ENCODE measurements around the gene NUP50. TPM values are rescaled to one million over a fixed set of nuclear protein-coding genes. Genes with fewer than 3 reads are reported as not detected.

The NUP50 gene
- total and polyA plus RNA-seq, 2 of the 13 experiments (the other 11 are each of a cell fraction or from before 2014, with no cell fraction given) = 14.2 to 52.4 TPM

DNA sequence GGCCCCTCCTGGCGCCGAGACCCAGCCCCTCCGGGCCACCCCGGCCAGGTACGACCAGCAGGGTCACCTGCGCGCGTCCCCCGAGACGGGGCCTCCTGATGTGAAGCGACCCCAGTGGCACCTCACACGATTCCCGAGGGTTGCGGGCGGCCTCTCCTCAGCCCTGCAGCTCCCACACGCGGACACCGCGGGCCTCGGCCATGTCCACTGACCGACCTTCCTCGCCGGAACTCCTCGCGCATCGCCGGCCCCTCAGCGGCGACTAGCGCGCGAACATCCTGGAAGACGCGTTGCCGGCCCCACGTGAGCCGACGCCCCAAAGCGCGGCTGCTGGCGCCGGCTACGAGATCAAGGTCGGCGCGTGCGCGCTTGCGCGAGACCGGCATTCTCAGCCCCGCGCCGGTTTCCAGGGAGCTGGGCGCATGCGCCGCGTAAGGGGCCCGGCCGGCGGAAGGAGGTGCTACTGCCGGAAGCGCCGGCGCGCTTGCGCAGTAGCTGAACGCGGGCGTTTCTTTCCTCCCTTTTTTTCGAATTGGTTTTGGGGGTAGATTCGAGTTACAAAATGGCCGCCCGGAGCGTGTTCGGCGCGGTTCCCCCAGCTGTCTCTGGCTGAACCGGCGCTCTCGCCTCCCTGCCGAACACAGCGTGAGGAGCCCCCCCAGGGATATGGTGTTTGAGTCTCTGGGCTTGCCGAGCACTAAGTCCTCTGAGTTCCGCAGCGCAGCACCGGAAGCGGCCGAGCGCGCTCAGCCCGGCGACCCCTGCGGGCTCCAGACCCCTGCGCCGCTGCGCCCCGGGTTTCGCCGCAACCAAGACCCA, at the start of gene NUP50 (continued):
- TF ChIP-seq, protein P1, sequence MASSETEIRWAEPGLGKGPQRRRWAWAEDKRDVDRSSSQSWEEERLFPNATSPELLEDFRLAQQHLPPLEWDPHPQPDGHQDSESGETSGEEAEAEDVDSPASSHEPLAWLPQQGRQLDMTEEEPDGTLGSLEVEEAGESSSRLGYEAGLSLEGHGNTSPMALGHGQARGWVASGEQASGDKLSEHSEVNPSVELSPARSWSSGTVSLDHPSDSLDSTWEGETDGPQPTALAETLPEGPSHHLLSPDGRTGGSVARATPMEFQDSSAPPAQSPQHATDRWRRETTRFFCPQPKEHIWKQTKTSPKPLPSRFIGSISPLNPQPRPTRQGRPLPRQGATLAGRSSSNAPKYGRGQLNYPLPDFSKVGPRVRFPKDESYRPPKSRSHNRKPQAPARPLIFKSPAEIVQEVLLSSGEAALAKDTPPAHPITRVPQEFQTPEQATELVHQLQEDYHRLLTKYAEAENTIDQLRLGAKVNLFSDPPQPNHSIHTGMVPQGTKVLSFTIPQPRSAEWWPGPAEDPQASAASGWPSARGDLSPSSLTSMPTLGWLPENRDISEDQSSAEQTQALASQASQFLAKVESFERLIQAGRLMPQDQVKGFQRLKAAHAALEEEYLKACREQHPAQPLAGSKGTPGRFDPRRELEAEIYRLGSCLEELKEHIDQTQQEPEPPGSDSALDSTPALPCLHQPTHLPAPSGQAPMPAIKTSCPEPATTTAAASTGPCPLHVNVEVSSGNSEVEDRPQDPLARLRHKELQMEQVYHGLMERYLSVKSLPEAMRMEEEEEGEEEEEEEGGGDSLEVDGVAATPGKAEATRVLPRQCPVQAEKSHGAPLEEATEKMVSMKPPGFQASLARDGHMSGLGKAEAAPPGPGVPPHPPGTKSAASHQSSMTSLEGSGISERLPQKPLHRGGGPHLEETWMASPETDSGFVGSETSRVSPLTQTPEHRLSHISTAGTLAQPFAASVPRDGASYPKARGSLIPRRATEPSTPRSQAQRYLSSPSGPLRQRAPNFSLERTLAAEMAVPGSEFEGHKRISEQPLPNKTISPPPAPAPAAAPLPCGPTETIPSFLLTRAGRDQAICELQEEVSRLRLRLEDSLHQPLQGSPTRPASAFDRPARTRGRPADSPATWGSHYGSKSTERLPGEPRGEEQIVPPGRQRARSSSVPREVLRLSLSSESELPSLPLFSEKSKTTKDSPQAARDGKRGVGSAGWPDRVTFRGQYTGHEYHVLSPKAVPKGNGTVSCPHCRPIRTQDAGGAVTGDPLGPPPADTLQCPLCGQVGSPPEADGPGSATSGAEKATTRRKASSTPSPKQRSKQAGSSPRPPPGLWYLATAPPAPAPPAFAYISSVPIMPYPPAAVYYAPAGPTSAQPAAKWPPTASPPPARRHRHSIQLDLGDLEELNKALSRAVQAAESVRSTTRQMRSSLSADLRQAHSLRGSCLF (CRISPR knock-in tag; IDR thresholded peaks at IDR 0.05; ENCODE audit: borderline replicate concordance) = no peak
- TF ChIP-seq ZNF552 (CRISPR knock-in tag; IDR thresholded peaks at IDR 0.05; ENCODE audit: borderline replicate concordance) = peak; percentile 94; the same call in 1 of the 2 replicates
- peak; percentile 95 for TF ChIP-seq REPIN1 (CRISPR knock-in tag; IDR thresholded peaks at IDR 0.05; ENCODE audit: borderline replicate concordance, low read depth)
- 0 out of 2 replicates have a peak, but pooled peaks have one; percentile 45 for TF ChIP-seq MZF1 (CRISPR knock-in tag; IDR thresholded peaks at IDR 0.05; ENCODE audit: borderline replicate concordance)
- TF ChIP-seq, protein P2, sequence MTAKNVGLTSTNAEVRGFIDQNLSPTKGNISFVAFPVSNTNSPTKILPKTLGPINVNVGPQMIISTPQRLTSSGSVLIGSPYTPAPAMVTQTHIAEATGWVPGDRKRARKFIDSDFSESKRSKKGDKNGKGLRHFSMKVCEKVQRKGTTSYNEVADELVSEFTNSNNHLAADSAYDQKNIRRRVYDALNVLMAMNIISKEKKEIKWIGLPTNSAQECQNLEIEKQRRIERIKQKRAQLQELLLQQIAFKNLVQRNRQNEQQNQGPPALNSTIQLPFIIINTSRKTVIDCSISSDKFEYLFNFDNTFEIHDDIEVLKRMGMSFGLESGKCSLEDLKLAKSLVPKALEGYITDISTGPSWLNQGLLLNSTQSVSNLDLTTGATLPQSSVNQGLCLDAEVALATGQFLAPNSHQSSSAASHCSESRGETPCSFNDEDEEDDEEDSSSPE (CRISPR knock-in tag; IDR thresholded peaks at IDR 0.05) = peak; percentile 94
- TF ChIP-seq ZNF550 (CRISPR knock-in tag; IDR thresholded peaks at IDR 0.05; ENCODE audit: borderline replicate concordance) = 0 out of 2 replicates have a peak, but pooled peaks have one; percentile 47
- no peak; the same call in 1 of the 2 replicates for TF ChIP-seq HMG20A (CRISPR knock-in tag; IDR thresholded peaks at IDR 0.05; ENCODE audit: borderline replicate concordance)
- TF ChIP-seq, protein P3, sequence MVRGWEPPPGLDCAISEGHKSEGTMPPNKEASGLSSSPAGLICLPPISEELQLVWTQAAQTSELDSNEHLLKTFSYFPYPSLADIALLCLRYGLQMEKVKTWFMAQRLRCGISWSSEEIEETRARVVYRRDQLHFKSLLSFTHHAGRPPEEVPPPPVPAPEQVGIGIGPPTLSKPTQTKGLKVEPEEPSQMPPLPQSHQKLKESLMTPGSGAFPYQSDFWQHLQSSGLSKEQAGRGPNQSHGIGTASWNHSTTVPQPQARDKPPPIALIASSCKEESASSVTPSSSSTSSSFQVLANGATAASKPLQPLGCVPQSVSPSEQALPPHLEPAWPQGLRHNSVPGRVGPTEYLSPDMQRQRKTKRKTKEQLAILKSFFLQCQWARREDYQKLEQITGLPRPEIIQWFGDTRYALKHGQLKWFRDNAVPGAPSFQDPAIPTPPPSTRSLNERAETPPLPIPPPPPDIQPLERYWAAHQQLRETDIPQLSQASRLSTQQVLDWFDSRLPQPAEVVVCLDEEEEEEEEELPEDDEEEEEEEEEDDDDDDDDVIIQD (CRISPR knock-in tag; IDR thresholded peaks at IDR 0.05; ENCODE audit: low read depth) = no peak
- TF ChIP-seq PHF8 (CRISPR knock-in tag; IDR thresholded peaks at IDR 0.05) = peak; percentile 85
- peak; percentile 70; the same call in 1 of the 2 replicates for TF ChIP-seq KDM2A (CRISPR knock-in tag; IDR thresholded peaks at IDR 0.05; ENCODE audit: borderline replicate concordance, low read depth)
- TF ChIP-seq SNAPC2 (CRISPR knock-in tag; IDR thresholded peaks at IDR 0.05) = peak; percentile 85
- TF ChIP-seq HNRNPL (IDR thresholded peaks at IDR 0.05; ENCODE audit: low read depth, low read length) = no peak
- peak; percentile 80 for TF ChIP-seq TAF1 (CRISPR knock-in tag; IDR thresholded peaks at IDR 0.05)
- TF ChIP-seq ARID2 (CRISPR knock-in tag; IDR thresholded peaks at IDR 0.05; ENCODE audit: borderline replicate concordance) = peak; percentile 81; the same call in 1 of the 2 replicates
- TF ChIP-seq RFX5 (IDR thresholded peaks at IDR 0.05; ENCODE audit: low read depth, low read length) = no peak
- TF ChIP-seq, protein P4, sequence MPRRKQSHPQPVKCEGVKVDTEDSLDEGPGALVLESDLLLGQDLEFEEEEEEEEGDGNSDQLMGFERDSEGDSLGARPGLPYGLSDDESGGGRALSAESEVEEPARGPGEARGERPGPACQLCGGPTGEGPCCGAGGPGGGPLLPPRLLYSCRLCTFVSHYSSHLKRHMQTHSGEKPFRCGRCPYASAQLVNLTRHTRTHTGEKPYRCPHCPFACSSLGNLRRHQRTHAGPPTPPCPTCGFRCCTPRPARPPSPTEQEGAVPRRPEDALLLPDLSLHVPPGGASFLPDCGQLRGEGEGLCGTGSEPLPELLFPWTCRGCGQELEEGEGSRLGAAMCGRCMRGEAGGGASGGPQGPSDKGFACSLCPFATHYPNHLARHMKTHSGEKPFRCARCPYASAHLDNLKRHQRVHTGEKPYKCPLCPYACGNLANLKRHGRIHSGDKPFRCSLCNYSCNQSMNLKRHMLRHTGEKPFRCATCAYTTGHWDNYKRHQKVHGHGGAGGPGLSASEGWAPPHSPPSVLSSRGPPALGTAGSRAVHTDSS (CRISPR knock-in tag; conservative IDR thresholded peaks at IDR 0.05) = no peak
- peak; percentile 65 for TF ChIP-seq MTA1 (CRISPR knock-in tag; IDR thresholded peaks at IDR 0.05; ENCODE audit: borderline replicate concordance)
- TF ChIP-seq IRF2 (CRISPR knock-in tag; IDR thresholded peaks at IDR 0.05) = peak; percentile 56; the same call in 1 of the 2 replicates
